Measurements from ENCODE around the gene OXTR.
A peak's percentile ranks its signal among the peaks of the same experiment; 100 is the strongest.

OXTR gene

DNA sequence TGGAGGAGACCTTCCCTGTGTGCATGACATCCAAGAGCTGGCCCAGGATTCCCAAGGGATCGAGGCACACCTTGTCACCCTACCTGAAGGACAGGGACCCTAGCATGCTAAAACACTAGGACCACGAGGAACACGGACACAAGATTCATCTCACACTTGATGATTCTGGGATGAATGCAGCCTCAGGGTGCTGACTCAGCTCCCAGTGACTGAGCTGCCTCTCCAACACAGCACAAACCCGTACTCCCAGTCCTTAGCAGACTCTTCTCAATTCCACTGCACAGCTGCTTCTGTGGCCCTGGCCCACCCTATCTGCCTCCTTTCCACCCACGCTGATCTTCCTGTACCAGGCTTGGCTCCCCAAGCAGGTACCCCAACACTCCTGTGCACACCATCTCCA lies 9.1 kb upstream of the OXTR start:
- no peak for TF ChIP-seq JUND (IDR thresholded peaks at IDR 0.05; ENCODE audit: low read depth)
- DNase-seq (ENCODE audit: low read depth in 1 of 2, low spot score in 1 of 2) = no peak
- in situ Hi-C loops (cut with HindIII; ENCODE audit: low pct_unique_long_range_greater_than_20kb, low sequenced_read_pairs) = no loop called here

DNA sequence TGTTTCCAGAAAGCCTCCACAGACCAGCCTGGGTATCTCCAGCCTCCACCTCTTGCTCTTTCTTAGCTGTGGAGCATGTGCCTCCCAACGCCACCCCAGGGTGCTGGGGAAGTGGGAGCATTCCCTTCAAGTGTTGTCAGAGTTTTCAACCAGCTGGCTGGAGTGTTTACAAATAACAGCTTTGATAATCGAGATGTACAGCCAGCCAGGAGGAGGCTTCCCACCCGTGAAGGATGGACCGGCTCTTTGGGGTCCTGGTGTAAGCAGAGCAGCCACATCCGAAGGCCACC lies 8.5 kb upstream of the OXTR start:
- in situ Hi-C loops (cut with HindIII; ENCODE audit: low pct_unique_long_range_greater_than_20kb, low sequenced_read_pairs) = no loop called here
- no peak for TF ChIP-seq JUND (IDR thresholded peaks at IDR 0.05; ENCODE audit: low read depth)
- no peak for DNase-seq (ENCODE audit: low read depth in 1 of 2, low spot score in 1 of 2)

DNA sequence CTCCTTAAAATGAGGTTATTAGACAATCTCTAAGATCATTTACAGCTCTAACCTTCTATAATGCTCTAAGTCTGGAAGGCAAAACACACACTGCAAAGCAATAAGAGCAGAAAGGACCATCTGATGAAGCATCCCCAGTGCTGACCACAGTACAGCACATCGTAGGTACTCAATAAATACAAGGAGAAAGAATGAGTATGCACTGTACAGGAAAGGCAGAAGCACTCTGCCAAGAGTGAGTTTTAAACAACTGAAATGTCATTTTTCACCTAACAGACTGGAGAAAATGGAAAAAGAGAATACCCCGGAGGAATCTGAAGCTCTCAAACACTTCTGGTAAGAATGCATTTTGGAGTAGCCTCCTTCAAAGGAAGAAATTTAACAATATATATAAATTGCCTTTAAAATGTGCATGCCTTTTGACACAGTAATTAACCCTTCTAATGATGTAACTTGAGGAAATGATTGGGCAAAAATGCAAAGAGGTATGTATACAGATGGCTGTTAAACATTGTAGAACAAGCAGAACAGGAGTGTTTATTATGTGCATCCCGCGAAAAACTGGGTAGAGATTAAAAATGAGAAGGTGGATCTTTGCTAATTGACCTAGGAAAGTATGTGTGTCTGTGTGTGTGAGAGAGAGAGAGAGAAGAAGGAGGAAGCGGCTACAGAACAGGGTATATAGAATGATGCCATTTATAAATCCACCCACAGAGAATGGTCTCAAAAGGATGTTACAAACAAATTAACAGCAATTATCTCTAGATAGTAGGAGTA lies 8.0 kb upstream of the OXTR start:
- no peak for DNase-seq (ENCODE audit: low read depth in 1 of 2, low spot score in 1 of 2)
- no peak for TF ChIP-seq JUND (IDR thresholded peaks at IDR 0.05; ENCODE audit: low read depth)
- in situ Hi-C loops (cut with HindIII; ENCODE audit: low pct_unique_long_range_greater_than_20kb, low sequenced_read_pairs) = no loop called here

DNA sequence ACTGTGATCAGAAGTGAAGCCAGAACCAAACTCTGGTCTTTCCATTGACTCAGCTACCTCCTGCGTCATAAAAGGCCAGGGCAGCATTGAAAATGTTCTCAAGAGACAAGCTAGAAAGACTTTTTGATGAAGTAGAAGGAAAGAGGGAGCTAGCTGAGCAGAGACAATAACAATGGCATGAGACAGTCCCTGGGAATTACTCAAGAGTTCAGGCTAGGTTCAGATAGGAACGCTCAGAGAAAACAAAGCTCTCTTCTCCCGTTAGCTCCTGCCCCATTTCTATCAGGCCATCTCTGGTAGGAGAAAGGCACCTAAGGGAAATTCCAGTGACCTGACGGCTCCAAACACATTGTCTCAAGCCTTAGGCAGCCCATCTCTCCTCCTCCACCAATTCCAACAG lies 7.0 kb upstream of the OXTR start:
- no peak for DNase-seq (ENCODE audit: low read depth in 1 of 2, low spot score in 1 of 2)
- TF ChIP-seq JUND (IDR thresholded peaks at IDR 0.05; ENCODE audit: low read depth) = no peak

DNA sequence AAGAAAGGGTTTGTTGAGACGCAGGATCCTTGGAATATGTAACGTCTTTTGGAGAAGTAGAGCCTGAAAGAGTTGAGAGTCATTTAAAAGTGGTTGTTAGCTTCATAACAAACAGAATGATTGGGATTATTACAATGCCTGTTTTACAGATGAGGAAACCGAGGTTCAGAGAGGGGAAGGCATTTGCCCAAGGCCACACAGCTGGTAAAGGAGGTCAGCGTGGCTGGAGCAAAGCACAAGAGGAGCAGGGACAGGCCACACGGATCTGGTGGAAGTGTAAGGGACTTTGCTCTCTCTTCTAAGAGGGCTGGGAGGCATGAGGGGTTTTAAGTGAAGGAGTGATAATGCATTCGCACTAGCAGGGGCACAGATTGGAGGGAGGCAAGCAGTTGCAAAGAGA lies 6.2 kb upstream of the OXTR start:
- in situ Hi-C loops (cut with HindIII; ENCODE audit: low pct_unique_long_range_greater_than_20kb, low sequenced_read_pairs) = no loop called here
- DNase-seq (ENCODE audit: low read depth in 1 of 2, low spot score in 1 of 2) = no peak

More for the DNA sequence above, 7.0 kb upstream of the OXTR start:
- in situ Hi-C loops (cut with HindIII; ENCODE audit: low pct_unique_long_range_greater_than_20kb, low sequenced_read_pairs) = no loop called here

DNA sequence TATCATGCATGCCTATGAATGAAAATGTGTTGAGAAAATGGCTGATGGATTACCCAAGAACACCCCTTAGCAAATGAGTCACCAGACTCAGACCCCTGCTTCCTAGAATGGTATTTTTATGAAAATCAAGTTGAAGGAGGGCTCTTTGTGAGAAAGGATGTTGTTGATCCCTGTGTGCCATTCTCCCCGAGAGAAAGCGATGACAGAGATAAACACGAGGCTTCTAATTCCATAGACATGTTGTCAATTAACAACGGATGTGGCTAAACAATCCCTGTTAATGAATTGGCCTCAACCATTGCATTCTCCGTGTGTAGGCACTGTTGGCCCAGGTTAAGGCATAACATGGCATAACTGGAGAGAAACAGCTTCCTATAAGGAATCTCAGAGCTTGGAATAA lies 5.8 kb upstream of the OXTR start:
- no peak for TF ChIP-seq JUND (IDR thresholded peaks at IDR 0.05; ENCODE audit: low read depth)
- in situ Hi-C loops (cut with HindIII; ENCODE audit: low pct_unique_long_range_greater_than_20kb, low sequenced_read_pairs) = no loop called here
- DNase-seq (ENCODE audit: low read depth in 1 of 2, low spot score in 1 of 2) = no peak

More for the DNA sequence above, 6.2 kb upstream of the OXTR start:
- no peak for TF ChIP-seq JUND (IDR thresholded peaks at IDR 0.05; ENCODE audit: low read depth)

DNA sequence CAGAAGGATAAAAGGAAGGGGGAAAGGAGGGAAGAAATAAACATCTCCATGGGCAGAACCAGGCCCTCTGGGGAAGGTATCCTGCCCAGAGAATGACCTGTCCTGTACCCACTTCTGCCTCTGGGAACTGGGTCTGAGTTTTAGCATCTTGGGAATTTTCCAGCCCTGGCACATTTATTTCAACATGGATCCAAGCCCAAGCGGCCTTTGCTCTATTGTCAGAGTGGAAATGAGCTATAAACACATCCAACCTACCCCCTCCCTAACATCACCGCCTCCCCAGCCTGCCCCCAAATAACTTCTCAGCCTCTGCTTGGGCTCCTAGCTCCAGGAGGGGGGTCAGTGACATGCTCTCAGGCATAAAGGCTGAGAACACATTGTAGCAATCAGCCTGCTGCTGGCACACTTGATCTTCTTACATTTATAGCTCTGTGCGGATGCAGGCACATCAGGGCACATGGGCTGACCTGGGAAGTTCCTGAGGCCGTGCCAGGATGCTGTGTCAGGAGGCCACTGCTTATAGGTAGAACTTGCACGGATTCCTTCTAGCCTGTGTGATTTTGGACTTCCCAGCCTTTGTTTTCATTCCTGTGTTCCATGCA lies 4.6 kb upstream of the OXTR start:
- TF ChIP-seq JUND (IDR thresholded peaks at IDR 0.05; ENCODE audit: low read depth) = no peak
- DNase-seq (ENCODE audit: low read depth in 1 of 2, low spot score in 1 of 2) = no peak
- in situ Hi-C loops (cut with HindIII; ENCODE audit: low pct_unique_long_range_greater_than_20kb, low sequenced_read_pairs) = no loop called here

DNA sequence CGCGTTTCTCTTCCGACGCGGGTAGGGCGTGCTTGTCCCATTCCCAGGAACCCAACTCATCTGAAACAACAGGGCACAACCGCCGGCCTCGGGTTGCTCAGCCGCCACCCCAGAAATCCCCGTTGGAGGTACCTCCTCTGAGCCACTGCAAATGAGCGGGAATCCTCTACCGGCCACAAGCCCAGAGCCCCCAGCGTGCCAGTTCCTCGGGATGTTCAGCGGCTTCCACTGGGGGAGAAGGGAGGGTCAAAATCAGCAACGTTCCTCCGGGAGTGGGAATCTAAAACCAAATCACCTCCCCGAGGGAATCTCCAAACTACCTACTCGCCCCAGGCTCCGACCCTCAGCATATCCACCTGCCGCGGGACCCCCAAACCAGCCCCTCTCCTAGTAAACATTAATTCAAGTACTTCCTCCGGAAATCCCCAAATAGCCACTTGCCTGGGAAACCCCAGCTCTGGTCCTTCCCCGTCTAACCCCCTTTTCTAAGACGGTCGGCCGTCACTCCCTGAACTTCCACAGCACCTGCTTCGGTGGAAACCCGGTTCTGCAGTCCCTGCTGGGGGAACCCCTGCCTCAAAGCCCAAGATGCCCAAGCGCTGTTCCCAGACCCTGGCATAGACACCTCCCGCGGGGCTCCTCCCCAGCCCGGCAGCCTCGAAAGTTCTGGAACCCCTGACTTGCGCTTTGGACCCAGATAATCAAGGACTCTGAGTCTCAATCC lies 887 bp downstream of the OXTR start:
- no peak for DNase-seq (ENCODE audit: low read depth in 1 of 2, low spot score in 1 of 2)
- in situ Hi-C loops (cut with HindIII; ENCODE audit: low pct_unique_long_range_greater_than_20kb, low sequenced_read_pairs) = no loop called here
- TF ChIP-seq JUND (IDR thresholded peaks at IDR 0.05; ENCODE audit: low read depth) = no peak

DNA sequence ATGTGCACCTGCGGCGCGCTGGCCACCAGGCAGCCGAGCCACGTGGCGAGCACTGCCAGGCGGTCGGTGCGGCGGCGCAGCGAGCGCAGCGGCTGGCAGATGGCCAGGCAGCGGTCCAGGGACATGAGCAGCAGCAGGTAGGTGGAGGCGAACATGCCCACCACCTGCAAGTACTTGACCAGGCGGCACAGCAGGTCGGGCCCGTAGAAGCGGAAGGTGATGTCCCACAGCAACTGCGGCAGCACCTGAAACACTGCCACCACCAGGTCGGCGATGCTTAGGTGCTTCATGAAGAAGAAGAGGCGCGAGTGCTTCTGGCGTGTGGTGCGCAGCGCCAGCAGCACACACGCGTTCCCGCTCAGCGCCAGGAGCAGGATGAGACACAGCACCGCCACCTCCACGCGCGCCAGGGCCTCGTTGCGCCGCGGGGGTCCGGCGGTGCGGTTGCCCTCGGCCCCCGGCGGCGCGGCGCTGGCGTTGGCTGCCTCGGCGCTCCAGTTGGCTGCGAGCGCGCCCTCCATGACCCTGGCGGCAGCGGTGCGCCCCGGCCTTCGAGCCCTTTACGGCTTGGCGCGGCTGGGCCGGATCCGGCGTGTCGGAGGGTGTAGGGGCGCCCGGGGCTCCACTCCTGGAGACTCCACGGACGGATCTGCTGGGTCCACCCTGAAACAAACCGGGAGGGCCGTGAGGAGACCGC lies 1.6 kb downstream of the OXTR start:
- in situ Hi-C loops (cut with HindIII; ENCODE audit: low pct_unique_long_range_greater_than_20kb, low sequenced_read_pairs) = no loop called here
- TF ChIP-seq JUND (IDR thresholded peaks at IDR 0.05; ENCODE audit: low read depth) = no peak
- peak; percentile 73 to 76 for DNase-seq (ENCODE audit: low read depth in 1 of 2, low spot score in 1 of 2)

DNA sequence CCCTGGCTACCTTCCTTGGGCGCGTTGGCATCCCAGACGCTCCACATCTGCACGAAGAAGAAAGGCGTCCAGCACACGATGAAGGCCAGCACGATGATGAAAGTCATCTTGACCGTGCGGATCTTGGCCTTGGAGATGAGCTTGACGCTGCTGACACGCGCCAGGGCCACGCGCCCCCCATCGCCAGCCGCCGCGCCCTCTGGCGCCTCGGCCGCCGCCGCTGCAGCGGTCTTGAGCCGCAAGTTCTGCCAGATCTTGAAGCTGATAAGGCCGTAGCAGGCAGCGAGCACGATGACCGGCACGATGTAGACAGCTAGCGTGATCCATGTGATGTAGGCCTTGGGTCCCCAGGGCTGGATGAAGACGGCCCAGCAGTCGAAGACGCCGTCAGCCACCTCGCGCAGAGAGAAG lies 2.2 kb downstream of the OXTR start:
- no peak for TF ChIP-seq JUND (IDR thresholded peaks at IDR 0.05; ENCODE audit: low read depth)
- in situ Hi-C loops (cut with HindIII; ENCODE audit: low pct_unique_long_range_greater_than_20kb, low sequenced_read_pairs) = no loop called here
- peak in 1 of 2 experiments; percentile 36 for DNase-seq (ENCODE audit: low read depth in 1 of 2, low spot score in 1 of 2)

DNA sequence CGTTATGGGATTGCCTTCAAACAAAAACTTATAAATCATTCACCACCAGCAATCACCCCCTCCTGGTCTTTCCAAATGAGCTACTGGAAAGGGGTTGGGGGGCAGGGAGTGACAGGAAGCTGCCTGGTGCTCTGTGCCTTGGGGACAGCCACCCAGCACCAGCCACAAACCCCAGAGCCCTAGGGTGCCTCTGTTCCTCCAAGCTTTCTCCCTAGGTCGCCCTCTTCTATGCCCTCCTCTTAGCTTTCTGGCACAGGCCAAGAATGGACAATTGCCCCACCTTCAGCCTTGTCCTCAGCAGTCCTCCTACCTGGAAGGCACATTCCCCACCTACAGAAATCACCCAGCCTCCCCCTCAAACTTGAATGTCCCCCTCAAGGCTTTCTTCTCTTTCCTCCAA lies 3.3 kb downstream of the OXTR start:
- no peak for DNase-seq (ENCODE audit: low read depth in 1 of 2, low spot score in 1 of 2)
- TF ChIP-seq JUND (IDR thresholded peaks at IDR 0.05; ENCODE audit: low read depth) = no peak
- in situ Hi-C loops (cut with HindIII; ENCODE audit: low pct_unique_long_range_greater_than_20kb, low sequenced_read_pairs) = no loop called here

DNA sequence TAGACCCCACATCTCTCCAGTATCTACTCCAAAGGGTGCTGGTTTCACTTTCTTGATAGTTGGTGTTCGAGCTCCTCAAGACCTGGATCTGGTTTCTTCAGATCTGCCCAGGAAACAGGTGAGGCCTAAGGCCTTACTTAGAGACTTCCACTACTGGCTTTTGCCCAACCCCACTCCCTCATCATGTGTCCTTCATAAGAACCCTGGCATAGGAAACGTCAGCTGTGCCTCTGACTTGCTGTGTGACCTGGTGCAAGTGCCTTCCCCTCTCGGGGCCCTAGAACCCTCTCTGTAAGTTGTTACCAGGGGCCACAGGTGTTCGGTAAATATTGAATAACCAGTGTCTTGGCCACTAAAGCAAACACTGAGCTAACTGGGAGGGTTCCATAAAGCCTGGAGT lies 3.9 kb downstream of the OXTR start:
- TF ChIP-seq JUND (IDR thresholded peaks at IDR 0.05; ENCODE audit: low read depth) = no peak
- no peak for DNase-seq (ENCODE audit: low read depth in 1 of 2, low spot score in 1 of 2)
- in situ Hi-C loops (cut with HindIII; ENCODE audit: low pct_unique_long_range_greater_than_20kb, low sequenced_read_pairs) = no loop called here

DNA sequence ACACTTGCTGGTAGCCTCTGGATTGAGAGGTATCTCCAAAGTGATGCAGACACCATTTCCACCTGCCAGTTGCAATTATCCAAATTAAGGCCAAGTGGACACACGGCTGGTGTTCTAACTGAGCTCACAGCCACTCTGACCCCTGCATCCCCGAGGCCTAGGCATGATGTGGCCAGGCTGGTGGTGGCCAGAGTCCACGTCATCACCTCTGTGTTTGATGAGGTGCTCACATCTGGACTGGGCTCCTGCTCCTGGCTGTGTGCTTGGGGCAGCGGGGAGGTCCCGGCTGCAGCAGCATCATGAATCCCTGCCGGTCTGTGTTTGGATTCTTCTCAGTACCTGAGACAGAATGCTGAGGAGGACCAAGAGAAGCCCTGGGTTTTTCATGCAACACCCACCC lies 4.9 kb downstream of the OXTR start:
- TF ChIP-seq JUND (IDR thresholded peaks at IDR 0.05; ENCODE audit: low read depth) = no peak
- in situ Hi-C loops (cut with HindIII; ENCODE audit: low pct_unique_long_range_greater_than_20kb, low sequenced_read_pairs) = no loop called here
- DNase-seq (ENCODE audit: low read depth in 1 of 2, low spot score in 1 of 2) = no peak

All from T47D (cell line).